ENCODE results near the gene PALD1.

DNA sequence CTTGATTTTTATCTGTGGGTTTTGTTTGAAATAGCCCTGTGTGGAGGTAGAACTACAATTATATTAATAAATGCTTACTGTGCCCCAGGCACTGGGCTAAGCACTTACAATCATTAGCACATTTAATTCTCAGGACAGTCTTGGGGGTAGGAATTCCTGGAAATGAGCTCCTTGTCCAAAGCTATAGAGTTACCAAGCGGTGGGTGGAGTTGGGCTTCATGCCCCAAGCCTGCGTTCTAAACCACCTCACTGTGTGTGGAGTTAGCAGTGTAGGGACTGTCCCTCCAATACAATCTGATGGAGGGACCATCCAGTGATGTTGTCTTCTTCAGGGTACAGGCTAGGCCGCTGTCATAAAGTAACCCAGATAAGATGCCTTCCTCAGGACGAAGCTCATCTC lies 49.7 kb downstream of the PALD1 start:
- TF ChIP-seq XRCC5 (IDR thresholded peaks at IDR 0.05; ENCODE audit: low read depth, low read length) (no peak), JUNB (CRISPR knock-in tag; conservative IDR thresholded peaks at IDR 0.05) (no peak)
- TF ChIP-seq, protein P1, sequence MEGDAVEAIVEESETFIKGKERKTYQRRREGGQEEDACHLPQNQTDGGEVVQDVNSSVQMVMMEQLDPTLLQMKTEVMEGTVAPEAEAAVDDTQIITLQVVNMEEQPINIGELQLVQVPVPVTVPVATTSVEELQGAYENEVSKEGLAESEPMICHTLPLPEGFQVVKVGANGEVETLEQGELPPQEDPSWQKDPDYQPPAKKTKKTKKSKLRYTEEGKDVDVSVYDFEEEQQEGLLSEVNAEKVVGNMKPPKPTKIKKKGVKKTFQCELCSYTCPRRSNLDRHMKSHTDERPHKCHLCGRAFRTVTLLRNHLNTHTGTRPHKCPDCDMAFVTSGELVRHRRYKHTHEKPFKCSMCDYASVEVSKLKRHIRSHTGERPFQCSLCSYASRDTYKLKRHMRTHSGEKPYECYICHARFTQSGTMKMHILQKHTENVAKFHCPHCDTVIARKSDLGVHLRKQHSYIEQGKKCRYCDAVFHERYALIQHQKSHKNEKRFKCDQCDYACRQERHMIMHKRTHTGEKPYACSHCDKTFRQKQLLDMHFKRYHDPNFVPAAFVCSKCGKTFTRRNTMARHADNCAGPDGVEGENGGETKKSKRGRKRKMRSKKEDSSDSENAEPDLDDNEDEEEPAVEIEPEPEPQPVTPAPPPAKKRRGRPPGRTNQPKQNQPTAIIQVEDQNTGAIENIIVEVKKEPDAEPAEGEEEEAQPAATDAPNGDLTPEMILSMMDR (IDR thresholded peaks at IDR 0.05 in 2 of 3, conservative IDR thresholded peaks at IDR 0.05 in 1 of 3; ENCODE audit: insufficient read depth in 2 of 3, low read depth in 1 of 3, low read length in 3 of 3): no peak
- TF ChIP-seq, protein P2, sequence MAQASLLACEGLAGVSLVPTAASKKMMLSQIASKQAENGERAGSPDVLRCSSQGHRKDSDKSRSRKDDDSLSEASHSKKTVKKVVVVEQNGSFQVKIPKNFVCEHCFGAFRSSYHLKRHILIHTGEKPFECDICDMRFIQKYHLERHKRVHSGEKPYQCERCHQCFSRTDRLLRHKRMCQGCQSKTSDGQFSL (CRISPR knock-in tag; IDR thresholded peaks at IDR 0.05): no peak
- TF ChIP-seq, protein P2 (tag; IDR thresholded peaks at IDR 0.05): no peak
- TF ChIP-seq, protein P3, sequence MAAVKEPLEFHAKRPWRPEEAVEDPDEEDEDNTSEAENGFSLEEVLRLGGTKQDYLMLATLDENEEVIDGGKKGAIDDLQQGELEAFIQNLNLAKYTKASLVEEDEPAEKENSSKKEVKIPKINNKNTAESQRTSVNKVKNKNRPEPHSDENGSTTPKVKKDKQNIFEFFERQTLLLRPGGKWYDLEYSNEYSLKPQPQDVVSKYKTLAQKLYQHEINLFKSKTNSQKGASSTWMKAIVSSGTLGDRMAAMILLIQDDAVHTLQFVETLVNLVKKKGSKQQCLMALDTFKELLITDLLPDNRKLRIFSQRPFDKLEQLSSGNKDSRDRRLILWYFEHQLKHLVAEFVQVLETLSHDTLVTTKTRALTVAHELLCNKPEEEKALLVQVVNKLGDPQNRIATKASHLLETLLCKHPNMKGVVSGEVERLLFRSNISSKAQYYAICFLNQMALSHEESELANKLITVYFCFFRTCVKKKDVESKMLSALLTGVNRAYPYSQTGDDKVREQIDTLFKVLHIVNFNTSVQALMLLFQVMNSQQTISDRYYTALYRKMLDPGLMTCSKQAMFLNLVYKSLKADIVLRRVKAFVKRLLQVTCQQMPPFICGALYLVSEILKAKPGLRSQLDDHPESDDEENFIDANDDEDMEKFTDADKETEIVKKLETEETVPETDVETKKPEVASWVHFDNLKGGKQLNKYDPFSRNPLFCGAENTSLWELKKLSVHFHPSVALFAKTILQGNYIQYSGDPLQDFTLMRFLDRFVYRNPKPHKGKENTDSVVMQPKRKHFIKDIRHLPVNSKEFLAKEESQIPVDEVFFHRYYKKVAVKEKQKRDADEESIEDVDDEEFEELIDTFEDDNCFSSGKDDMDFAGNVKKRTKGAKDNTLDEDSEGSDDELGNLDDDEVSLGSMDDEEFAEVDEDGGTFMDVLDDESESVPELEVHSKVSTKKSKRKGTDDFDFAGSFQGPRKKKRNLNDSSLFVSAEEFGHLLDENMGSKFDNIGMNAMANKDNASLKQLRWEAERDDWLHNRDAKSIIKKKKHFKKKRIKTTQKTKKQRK (IDR thresholded peaks at IDR 0.05; ENCODE audit: borderline replicate concordance, low read depth, low read length): no peak
